HG03378 (cell line): ENCODE data around the gene TBC1D3E.
"Not testable (repeated sequence)": the region's sequence is repeated elsewhere in the genome, so short reads cannot be mapped to it uniquely, and the experiment has no call there.

Source experiments
- ATAC-seq: cut with Tn5 transposase; IDR thresholded peaks from one replicate; pipeline ENCODE4 v1.9.1; 2021; ENCODE audit warnings: mild to moderate bottlenecking, moderate library complexity; ENCODE audit not compliant: unreplicated experiment

Gene TBC1D3E

DNA sequence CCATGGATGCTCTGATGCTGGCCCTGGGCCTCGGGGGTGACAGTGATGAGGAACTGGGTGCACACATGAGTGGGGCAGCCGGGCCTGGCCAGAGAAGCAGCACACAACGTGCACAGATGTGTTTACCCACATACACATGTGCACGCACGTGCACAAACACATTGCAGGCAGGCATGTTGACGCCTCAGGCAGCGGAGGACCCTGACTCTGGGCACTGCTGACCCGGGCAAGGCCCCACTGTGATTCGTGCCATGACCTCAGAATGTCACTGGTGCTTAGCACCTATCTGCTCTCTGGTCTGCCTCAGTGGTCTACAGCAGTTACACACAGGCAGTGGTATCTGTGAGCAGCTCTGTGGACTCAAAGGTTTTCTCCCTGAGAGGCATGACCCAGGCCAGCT lies at the start of gene TBC1D3E:
Gene TBC1D3E (plus strand): TSS at position 301 of the 400 bp plus-strand sequence. CDS start 1,545 bp downstream, outside the sequence.
- ATAC-seq = not testable (repeated sequence)

DNA sequence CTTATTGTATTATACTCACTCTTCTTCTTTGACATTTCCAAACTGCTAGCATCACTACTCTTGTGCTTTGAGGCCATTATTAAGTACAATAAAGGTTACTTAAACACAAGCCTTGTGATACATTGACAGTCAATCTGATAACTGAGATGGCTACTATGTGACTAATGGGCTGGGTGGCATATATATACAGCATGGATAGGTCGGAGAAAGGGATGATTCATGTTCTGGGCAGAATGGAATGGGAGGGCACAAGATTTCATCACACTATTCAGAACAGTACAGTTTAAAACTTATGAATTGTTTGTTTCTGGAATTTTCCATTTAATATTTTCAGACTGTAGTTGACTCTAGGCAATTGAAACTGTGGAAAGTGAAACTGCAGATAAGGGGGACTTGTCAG lies 40.4 kb upstream of the TBC1D3E start:
- not testable (repeated sequence) for ATAC-seq

DNA sequence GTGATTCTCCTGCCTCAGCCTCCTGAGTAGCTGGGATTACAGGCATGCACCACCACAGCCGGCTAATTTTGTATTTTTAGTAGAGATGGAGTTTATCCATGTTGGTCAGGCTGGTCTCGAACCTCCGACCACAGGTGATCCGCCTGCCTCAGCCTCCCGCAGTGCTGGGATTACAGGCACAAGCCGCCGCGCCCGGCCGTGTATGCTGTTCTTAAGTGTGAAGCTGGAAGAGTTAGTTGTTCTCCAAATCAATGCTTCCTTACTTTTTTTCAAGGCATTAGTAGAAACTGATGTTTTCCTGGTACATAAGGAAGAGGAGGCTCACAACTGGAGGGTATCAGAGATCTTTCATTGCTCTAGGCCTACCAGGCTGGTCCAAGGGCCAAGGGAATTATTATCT lies 39.6 kb upstream of the TBC1D3E start:
- ATAC-seq = not testable (repeated sequence)

- not testable (repeated sequence) for ATAC-seq
Observed at GRCh38 chr17:38094059-38094694, 33.6 kb upstream of the TBC1D3E start.

DNA sequence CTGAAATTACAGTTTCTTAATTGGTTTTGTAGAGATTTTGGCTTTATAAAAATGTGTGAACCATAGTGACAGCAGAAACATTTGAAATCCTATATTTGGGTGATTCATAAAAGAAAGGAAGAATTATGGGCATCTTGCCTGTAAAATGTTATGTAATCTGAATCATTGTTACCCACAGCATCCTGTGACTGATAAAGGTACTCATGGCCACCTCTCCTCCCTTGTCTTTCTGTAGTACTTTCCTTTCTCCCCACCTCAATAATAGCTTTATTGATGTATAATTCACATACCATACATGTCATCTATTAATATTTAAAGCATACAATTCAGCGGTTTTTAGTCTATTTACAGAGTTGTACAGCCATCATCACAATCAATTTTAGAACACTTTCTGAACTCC lies 28.5 kb upstream of the TBC1D3E start:
- not testable (repeated sequence) for ATAC-seq

DNA sequence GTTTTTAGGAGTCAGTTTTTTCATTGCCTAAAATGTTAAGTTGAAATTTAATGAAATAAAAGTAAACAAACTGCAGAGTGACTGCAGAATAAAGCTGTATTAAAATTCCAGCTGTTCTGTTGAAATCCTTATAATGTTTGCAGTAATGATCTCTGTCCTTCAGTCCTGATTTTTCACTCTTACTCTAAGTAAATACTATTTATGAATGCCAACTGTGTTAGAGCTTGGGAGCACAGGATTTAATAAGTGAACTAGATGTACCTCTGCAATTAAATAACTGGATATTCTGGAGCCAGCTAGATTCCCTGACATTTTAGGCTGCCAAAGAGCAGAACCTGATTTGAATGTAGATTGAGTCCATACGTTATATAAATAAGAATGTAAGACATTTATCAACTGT lies 7.9 kb upstream of the TBC1D3E start:
- ATAC-seq = not testable (repeated sequence)

GRCh38 chr17:38134860-38135259 lies 7.1 kb downstream of the TBC1D3E start:
- ATAC-seq = not testable (repeated sequence)
